Measurements from ENCODE around the gene DEXI.
A peak's percentile ranks its signal among the peaks of the same experiment; 100 is the strongest.

The DEXI gene

DNA sequence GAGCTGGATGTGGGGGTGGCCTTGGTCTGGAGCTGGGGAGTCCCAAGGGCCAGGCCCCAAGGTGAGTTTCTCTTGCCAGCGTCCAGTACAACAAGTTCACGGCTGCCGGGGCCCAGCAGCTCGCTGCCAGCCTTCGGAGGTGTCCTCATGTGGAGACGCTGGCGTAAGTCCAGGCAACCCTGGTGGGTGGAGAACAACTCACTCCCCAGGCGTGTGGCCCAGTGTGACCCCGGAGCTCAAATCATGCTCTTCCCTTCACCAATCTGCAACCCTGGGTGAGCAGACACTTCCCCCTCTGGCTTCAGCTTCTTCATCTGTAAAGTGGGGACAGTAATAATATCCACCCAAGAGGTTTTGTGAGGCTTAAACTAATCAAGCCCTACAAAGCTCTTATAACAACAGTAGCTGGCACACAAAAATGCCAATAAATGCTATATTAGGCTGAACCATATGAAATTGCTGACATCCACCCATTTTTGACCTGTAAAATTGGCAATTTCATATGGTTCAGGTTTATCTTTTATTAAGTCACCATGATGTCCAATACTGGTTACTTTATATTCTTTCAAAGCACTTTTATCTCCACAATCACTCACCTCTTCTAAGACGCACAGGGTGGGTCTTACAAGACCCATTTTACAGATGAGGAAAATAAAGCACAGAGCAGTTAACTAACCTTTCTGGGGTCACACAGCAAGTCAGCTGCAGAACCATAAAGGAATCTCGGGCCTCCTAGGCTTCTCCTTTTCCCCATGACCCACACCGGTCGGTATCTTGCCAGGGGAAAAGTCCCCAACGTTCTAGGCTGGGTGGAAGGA lies 19.7 kb downstream of the DEXI start:
- FAIRE-seq, result no peak

DNA sequence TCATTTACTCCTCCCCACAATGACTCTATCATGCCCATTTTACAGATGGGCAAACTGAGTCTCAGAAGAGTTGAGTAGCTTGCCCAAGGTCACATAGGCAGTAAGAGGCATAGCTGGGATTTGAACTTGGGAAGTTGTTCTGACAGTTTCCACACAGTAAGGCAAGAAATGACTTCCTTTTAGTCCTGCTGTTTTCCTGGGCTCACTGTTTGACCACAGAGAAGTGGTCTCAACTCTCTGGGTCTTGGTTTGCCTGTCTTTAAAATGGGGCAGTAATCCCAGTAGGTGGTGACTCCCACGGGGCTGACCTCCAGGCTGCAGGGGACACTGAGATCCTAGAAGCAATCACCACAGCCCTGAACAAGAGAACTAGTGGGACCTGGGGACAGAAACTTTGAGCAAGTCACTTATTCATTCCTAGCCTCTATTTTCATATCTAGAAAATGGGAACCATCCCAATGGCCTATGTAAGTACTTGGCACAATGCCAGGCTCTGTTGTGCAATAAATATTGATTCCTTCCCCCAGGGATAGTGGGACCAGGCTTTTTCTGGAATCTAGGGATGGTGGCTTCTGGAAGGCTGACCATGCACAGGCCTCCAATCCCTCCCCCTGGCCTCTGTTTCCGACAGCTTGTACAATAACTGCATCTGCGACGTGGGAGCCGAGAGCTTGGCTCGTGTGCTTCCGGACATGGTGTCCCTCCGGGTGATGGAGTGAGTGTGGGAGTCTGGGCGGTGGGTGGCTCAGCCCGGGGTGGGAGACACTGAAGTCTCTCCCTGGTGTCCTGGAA lies 20.5 kb downstream of the DEXI start:
- DNase-seq (ENCODE audit: insufficient read length, low spot score) (no peak), FAIRE-seq (no peak)
- no peak for TF ChIP-seq POLR2AphosphoS5 (IDR thresholded peaks at IDR 0.05; ENCODE audit: low read depth, low read length)
- TF ChIP-seq TAF1 (IDR thresholded peaks at IDR 0.05; ENCODE audit: low read depth, low read length), result no peak
- TF ChIP-seq SPI1 (IDR thresholded peaks at IDR 0.05; ENCODE audit: low read depth, low read length), result no peak
- TF ChIP-seq POU2F2 (IDR thresholded peaks at IDR 0.05; ENCODE audit: low read depth, low read length), result no peak
- TF ChIP-seq POLR2A (IDR thresholded peaks at IDR 0.05; ENCODE audit: low read depth, low read length), result no peak
- no peak for TF ChIP-seq PAX5 (IDR thresholded peaks at IDR 0.05; ENCODE audit: insufficient read depth, low read length, severe bottlenecking)

More for the DNA sequence above, 19.7 kb downstream of the DEXI start:
- no peak for DNase-seq (ENCODE audit: insufficient read length, low spot score)
- TF ChIP-seq SPI1 (IDR thresholded peaks at IDR 0.05; ENCODE audit: low read depth, low read length) (no peak), POU2F2 (IDR thresholded peaks at IDR 0.05; ENCODE audit: low read depth, low read length) (no peak), PAX5 (IDR thresholded peaks at IDR 0.05; ENCODE audit: insufficient read depth, low read length, severe bottlenecking) (no peak), TAF1 (IDR thresholded peaks at IDR 0.05; ENCODE audit: low read depth, low read length) (no peak), POLR2A (IDR thresholded peaks at IDR 0.05; ENCODE audit: low read depth, low read length) (no peak), POLR2AphosphoS5 (IDR thresholded peaks at IDR 0.05; ENCODE audit: low read depth, low read length) (no peak)

DNA sequence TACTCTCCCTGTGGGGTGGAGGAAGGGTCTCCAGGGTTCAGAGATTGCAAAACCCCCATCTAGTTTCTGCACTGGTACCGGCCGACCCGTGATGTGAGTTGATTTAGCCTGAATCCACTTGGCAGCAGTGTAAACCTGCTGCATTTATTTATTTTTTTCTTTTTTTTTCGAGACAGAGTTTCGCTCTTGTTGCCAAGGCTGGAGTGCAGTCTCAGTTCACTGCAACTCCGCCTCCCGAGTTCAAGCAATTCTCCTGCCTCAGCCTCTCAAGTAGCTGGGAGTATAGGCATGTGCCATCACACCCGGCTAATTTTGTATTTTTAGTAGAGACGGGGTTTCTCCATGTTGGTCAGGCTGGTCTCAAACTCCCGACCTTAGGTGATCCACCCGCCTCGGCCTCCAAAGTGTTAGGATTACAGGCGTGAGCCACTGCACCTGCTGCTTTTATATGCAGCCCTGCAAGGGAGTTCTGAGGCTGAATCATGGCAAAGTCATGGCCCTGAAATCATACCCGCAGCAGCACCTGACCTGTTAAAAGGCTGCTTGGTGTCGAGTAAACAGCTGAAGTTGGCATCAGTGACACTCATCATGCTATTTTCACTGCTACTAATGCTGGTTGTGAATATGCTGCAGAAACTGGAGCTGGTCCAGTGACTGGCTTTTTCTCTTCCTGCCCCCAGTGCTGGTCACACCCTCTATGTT lies 21.4 kb downstream of the DEXI start:
- no peak for FAIRE-seq
- TF ChIP-seq SPI1 (IDR thresholded peaks at IDR 0.05; ENCODE audit: low read depth, low read length), result no peak
- TF ChIP-seq POLR2A (IDR thresholded peaks at IDR 0.05; ENCODE audit: low read depth, low read length), result no peak
- TF ChIP-seq POLR2AphosphoS5 (IDR thresholded peaks at IDR 0.05; ENCODE audit: low read depth, low read length), result no peak
- no peak for TF ChIP-seq POU2F2 (IDR thresholded peaks at IDR 0.05; ENCODE audit: low read depth, low read length)
- no peak for TF ChIP-seq TAF1 (IDR thresholded peaks at IDR 0.05; ENCODE audit: low read depth, low read length)
- no peak for TF ChIP-seq PAX5 (IDR thresholded peaks at IDR 0.05; ENCODE audit: insufficient read depth, low read length, severe bottlenecking)
- no peak for DNase-seq (ENCODE audit: insufficient read length, low spot score)

DNA sequence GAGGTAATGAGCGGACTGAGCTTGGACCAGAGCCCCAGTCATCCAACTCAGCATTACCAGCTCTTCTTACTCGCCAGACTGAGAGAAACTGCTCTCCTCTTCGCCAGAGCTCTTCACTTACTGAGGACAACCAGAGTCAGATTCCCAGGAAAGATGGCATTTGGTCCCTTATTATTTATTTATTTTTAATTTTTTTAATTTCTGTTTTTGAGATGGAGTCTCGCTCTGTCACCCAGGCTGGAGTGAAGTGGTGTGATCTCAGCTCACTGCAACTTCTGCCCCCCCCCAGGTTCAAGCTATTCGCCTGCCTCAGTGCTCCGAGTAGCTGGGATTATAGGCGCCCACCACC lies 23.3 kb downstream of the DEXI start:
- no peak for TF ChIP-seq PAX5 (IDR thresholded peaks at IDR 0.05; ENCODE audit: insufficient read depth, low read length, severe bottlenecking)
- TF ChIP-seq POLR2AphosphoS5 (IDR thresholded peaks at IDR 0.05; ENCODE audit: low read depth, low read length), result no peak
- TF ChIP-seq SPI1 (IDR thresholded peaks at IDR 0.05; ENCODE audit: low read depth, low read length), result no peak
- TF ChIP-seq POLR2A (IDR thresholded peaks at IDR 0.05; ENCODE audit: low read depth, low read length), result no peak
- no peak for TF ChIP-seq TAF1 (IDR thresholded peaks at IDR 0.05; ENCODE audit: low read depth, low read length)
- TF ChIP-seq POU2F2 (IDR thresholded peaks at IDR 0.05; ENCODE audit: low read depth, low read length), result no peak
- FAIRE-seq, result no peak
- DNase-seq (ENCODE audit: insufficient read length, low spot score), result no peak

DNA sequence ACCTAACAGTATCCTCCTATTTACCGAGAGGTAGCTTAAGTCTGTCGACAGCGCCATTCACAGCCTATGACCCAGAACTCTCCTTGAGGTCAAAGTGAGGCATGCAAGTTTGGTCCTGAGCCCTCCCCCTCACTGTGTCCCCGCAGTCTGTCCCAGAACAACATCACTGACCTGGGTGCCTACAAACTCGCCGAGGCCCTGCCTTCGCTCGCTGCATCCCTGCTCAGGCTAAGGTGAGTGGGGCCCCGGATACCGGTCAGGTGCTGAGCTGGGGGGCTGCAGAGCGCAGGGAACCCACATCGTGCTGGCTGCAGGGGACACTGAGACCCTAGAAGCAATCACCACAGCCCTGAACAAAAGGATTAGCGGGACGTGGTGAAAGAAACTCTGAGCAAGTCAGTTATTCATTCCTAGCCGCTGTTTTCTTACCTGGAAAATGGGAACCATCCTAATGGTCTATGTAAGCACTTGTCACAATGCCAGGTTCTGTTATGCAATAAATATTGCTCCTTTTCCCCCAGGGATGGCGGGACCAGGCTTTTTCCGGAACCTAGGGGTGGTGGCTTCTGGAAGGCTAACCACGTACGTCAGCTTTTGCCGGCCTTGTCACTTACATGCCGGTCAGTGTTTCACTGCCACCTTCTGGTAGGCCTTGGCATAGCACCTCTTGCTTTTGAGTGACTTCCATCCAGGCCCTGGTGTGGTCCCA lies 23.8 kb downstream of the DEXI start:
- peak; percentile 66 for DNase-seq (ENCODE audit: insufficient read length, low spot score)
- TF ChIP-seq SPI1 (IDR thresholded peaks at IDR 0.05; ENCODE audit: low read depth, low read length), result no peak
- no peak for TF ChIP-seq POLR2A (IDR thresholded peaks at IDR 0.05; ENCODE audit: low read depth, low read length)
- no peak for TF ChIP-seq TAF1 (IDR thresholded peaks at IDR 0.05; ENCODE audit: low read depth, low read length)
- TF ChIP-seq POLR2AphosphoS5 (IDR thresholded peaks at IDR 0.05; ENCODE audit: low read depth, low read length), result no peak
- TF ChIP-seq PAX5 (IDR thresholded peaks at IDR 0.05; ENCODE audit: insufficient read depth, low read length, severe bottlenecking), result no peak
- peak; percentile 61; the same call in 1 of the 2 replicates for TF ChIP-seq POU2F2 (IDR thresholded peaks at IDR 0.05; ENCODE audit: low read depth, low read length)
- peak; percentile 92 for FAIRE-seq

DNA sequence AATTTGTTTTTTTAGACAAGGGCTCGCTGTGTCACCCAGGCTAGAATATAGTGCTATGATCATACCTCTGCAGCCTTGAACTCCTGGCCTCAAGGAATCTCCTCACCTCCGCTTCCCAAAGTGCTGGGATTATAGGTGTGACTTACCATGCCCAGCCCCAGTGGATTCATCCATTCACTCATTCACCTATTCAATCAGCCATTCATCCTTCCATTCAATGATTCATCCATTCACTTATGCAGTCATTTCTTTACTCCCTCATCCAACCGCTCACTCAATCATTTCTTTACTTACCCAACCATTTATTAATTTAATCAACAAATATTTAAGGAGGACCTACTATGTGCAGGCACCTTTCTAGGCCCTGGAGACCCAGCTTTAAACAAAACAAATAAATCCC lies 25.7 kb downstream of the DEXI start:
- TF ChIP-seq TAF1 (IDR thresholded peaks at IDR 0.05; ENCODE audit: low read depth, low read length) (no peak), PAX5 (IDR thresholded peaks at IDR 0.05; ENCODE audit: insufficient read depth, low read length, severe bottlenecking) (no peak), POLR2AphosphoS5 (IDR thresholded peaks at IDR 0.05; ENCODE audit: low read depth, low read length) (no peak), POLR2A (IDR thresholded peaks at IDR 0.05; ENCODE audit: low read depth, low read length) (no peak), POU2F2 (IDR thresholded peaks at IDR 0.05; ENCODE audit: low read depth, low read length) (no peak), SPI1 (IDR thresholded peaks at IDR 0.05; ENCODE audit: low read depth, low read length) (no peak)
- no peak for FAIRE-seq
- no peak for DNase-seq (ENCODE audit: insufficient read length, low spot score)

DNA sequence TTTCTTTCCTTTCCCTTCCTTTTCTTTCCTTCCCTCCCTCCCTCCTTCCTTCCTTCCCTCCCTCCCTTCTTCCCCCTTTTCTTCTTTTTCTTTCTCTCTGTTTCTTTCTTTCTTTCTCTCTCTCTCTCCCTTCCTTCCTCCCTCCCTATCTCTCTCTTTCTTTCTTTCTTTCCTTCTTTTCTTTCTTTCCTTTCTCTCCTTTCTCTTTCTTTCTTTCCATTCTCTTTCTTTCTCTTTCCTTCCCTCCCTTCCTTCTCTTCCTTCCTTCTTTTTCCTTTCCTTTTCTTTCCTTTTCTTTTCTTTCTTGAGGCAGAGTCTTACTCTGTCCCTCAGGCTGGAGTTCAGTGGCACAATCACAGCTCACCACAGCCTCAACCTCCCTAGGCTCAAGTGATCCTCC lies 31.0 kb downstream of the DEXI start:
- FAIRE-seq (no peak), DNase-seq (ENCODE audit: insufficient read length, low spot score) (no peak)
- TF ChIP-seq POLR2A (IDR thresholded peaks at IDR 0.05; ENCODE audit: low read depth, low read length) (no peak), POU2F2 (IDR thresholded peaks at IDR 0.05; ENCODE audit: low read depth, low read length) (no peak), PAX5 (IDR thresholded peaks at IDR 0.05; ENCODE audit: insufficient read depth, low read length, severe bottlenecking) (no peak), SPI1 (IDR thresholded peaks at IDR 0.05; ENCODE audit: low read depth, low read length) (no peak), TAF1 (IDR thresholded peaks at IDR 0.05; ENCODE audit: low read depth, low read length) (no peak), POLR2AphosphoS5 (IDR thresholded peaks at IDR 0.05; ENCODE audit: low read depth, low read length) (no peak)

DNA sequence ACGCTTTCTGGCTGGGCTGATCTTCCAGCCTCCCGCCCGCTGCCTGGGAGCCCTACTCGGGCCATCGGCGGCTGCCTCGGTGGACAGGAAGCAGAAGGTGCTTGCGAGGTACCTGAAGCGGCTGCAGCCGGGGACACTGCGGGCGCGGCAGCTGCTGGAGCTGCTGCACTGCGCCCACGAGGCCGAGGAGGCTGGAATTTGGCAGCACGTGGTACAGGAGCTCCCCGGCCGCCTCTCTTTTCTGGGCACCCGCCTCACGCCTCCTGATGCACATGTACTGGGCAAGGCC lies 34.6 kb downstream of the DEXI start:
- TF ChIP-seq POLR2AphosphoS5 (IDR thresholded peaks at IDR 0.05; ENCODE audit: low read depth, low read length) (no peak), POU2F2 (IDR thresholded peaks at IDR 0.05; ENCODE audit: low read depth, low read length) (no peak), SPI1 (IDR thresholded peaks at IDR 0.05; ENCODE audit: low read depth, low read length) (no peak), PAX5 (IDR thresholded peaks at IDR 0.05; ENCODE audit: insufficient read depth, low read length, severe bottlenecking) (no peak), TAF1 (IDR thresholded peaks at IDR 0.05; ENCODE audit: low read depth, low read length) (no peak), POLR2A (IDR thresholded peaks at IDR 0.05; ENCODE audit: low read depth, low read length) (no peak)
- DNase-seq (ENCODE audit: insufficient read length, low spot score), result no peak
- no peak for FAIRE-seq

All from GM12891 (cell line).